WTC11 (cell line): ENCODE measurements around the gene SLC34A1. TPM values are rescaled to one million over a fixed set of nuclear protein-coding genes. Genes with fewer than 3 reads are reported as not detected.
A peak's percentile ranks its signal among the peaks of the same experiment; 100 is the strongest.

Experiments used
- AFF4 ChIP-seq: sonication (generic); formaldehyde crosslinking; IDR thresholded peaks from 2 replicates; pipeline ENCODE4 v1.8.1; 2023; ENCODE audit warnings: mild to moderate bottlenecking, missing genetic modification reagents, borderline replicate concordance
- CREB1 ChIP-seq: sonication (generic); formaldehyde crosslinking; IDR thresholded peaks from 2 replicates; pipeline ENCODE4 v1.8.0; 2023; ENCODE audit warnings: mild to moderate bottlenecking, missing genetic modification reagents
- ELF4 ChIP-seq: sonication (generic); formaldehyde crosslinking; IDR thresholded peaks from 2 replicates; pipeline ENCODE4 v1.8.1; 2022; ENCODE audit warnings: low read depth, mild to moderate bottlenecking, moderate library complexity, missing genetic modification reagents
- ESRRA ChIP-seq: sonication (generic); formaldehyde crosslinking; IDR thresholded peaks from 2 replicates; pipeline ENCODE4 v1.8.1; 2022; ENCODE audit warnings: mild to moderate bottlenecking, missing genetic modification reagents, borderline replicate concordance
- KAT7 ChIP-seq: sonication (generic); formaldehyde crosslinking; IDR thresholded peaks from 2 replicates; pipeline ENCODE4 v1.8.1; 2023; ENCODE audit warnings: missing genetic modification reagents, mild to moderate bottlenecking, borderline replicate concordance
- MAX ChIP-seq: sonication (generic); formaldehyde crosslinking; IDR thresholded peaks from 2 replicates; pipeline ENCODE4 v1.8.0; 2022; ENCODE audit warnings: mild to moderate bottlenecking, missing genetic modification reagents
- NFE2L1 ChIP-seq: sonication (generic); formaldehyde crosslinking; IDR thresholded peaks from 2 replicates; pipeline ENCODE4 v1.8.1; 2023; ENCODE audit warnings: missing genetic modification reagents
- PRDM15 ChIP-seq: sonication (generic); formaldehyde crosslinking; IDR thresholded peaks from 2 replicates; pipeline ENCODE4 v1.8.0; 2022; ENCODE audit warnings: missing genetic modification reagents
- RORB ChIP-seq: fragments of 250-450 bp; sonication (Bioruptor Pico); IDR thresholded peaks from 2 replicates; pipeline ENCODE4 v1.9.0; 2021; ENCODE audit warnings: mild to moderate bottlenecking
- TEAD4 ChIP-seq: sonication (generic); formaldehyde crosslinking; IDR thresholded peaks from 2 replicates; pipeline ENCODE4 v1.8.0; 2022; ENCODE audit warnings: mild to moderate bottlenecking, missing genetic modification reagents
- ZNF138 ChIP-seq: sonication (generic); formaldehyde crosslinking; conservative IDR thresholded peaks from 2 replicates; pipeline ENCODE4 v1.8.1; 2022; ENCODE audit warnings: mild to moderate bottlenecking, moderate library complexity, missing genetic modification reagents
- ZNF219 ChIP-seq: sonication (generic); formaldehyde crosslinking; IDR thresholded peaks from 2 replicates; pipeline ENCODE4 v1.8.0; 2023; ENCODE audit warnings: missing genetic modification reagents, mild to moderate bottlenecking, borderline replicate concordance
- ZNF416 ChIP-seq: fragments of 250-450 bp; sonication (Bioruptor Pico); IDR thresholded peaks from 2 replicates; pipeline ENCODE4 v1.9.0; 2021; ENCODE audit warnings: mild to moderate bottlenecking, inconsistent platforms
- ZNF425 ChIP-seq: fragments of 250-450 bp; sonication (Bioruptor Pico); conservative IDR thresholded peaks from 2 replicates; pipeline ENCODE4 v1.9.0; 2021; ENCODE audit warnings: mild to moderate bottlenecking
- ZNF671 ChIP-seq: fragments of 250-450 bp; sonication (Bioruptor Pico); IDR thresholded peaks from 2 replicates; pipeline ENCODE4 v1.8.0; 2021; ENCODE audit warnings: mild to moderate bottlenecking
- total RNA-seq: library from RNA; stranded (reverse); gene quantifications from 3 replicates; pipeline ENCODE4 v1.2.3, GENCODE V29; 2021
- TF ChIP-seq, protein P1 (sequence below): fragments of 250-450 bp; sonication (Bioruptor Pico); IDR thresholded peaks from 2 replicates; pipeline ENCODE4 v1.9.0; 2021; ENCODE audit warnings: moderate library complexity, mild to moderate bottlenecking, inconsistent platforms, borderline replicate concordance
- TF ChIP-seq, protein P2 (sequence below): sonication (generic); formaldehyde crosslinking; conservative IDR thresholded peaks from 2 replicates; pipeline ENCODE4 v1.8.1; 2022; ENCODE audit warnings: mild to moderate bottlenecking, missing genetic modification reagents
- TF ChIP-seq, protein P3 (sequence below): sonication (generic); formaldehyde crosslinking; IDR thresholded peaks from 2 replicates; pipeline ENCODE4 v1.8.1; 2022; ENCODE audit warnings: low read depth, missing genetic modification reagents, borderline replicate concordance
- TF ChIP-seq, protein P4 (sequence below): sonication (generic); formaldehyde crosslinking; IDR thresholded peaks from 2 replicates; pipeline ENCODE4 v1.8.1; 2022; ENCODE audit warnings: low read depth, mild to moderate bottlenecking, moderate library complexity, missing genetic modification reagents, borderline replicate concordance
- TF ChIP-seq, protein P5 (sequence below): sonication (generic); formaldehyde crosslinking; IDR thresholded peaks from 2 replicates; pipeline ENCODE4 v1.8.0; 2022; ENCODE audit warnings: mild to moderate bottlenecking, missing genetic modification reagents
- TF ChIP-seq, protein P6 (sequence below): sonication (generic); formaldehyde crosslinking; IDR thresholded peaks from 2 replicates; pipeline ENCODE4 v1.8.1; 2023; ENCODE audit warnings: mild to moderate bottlenecking, missing genetic modification reagents

The SLC34A1 gene
- total RNA-seq, 1 experiment from 2014 or later = not detected

DNA sequence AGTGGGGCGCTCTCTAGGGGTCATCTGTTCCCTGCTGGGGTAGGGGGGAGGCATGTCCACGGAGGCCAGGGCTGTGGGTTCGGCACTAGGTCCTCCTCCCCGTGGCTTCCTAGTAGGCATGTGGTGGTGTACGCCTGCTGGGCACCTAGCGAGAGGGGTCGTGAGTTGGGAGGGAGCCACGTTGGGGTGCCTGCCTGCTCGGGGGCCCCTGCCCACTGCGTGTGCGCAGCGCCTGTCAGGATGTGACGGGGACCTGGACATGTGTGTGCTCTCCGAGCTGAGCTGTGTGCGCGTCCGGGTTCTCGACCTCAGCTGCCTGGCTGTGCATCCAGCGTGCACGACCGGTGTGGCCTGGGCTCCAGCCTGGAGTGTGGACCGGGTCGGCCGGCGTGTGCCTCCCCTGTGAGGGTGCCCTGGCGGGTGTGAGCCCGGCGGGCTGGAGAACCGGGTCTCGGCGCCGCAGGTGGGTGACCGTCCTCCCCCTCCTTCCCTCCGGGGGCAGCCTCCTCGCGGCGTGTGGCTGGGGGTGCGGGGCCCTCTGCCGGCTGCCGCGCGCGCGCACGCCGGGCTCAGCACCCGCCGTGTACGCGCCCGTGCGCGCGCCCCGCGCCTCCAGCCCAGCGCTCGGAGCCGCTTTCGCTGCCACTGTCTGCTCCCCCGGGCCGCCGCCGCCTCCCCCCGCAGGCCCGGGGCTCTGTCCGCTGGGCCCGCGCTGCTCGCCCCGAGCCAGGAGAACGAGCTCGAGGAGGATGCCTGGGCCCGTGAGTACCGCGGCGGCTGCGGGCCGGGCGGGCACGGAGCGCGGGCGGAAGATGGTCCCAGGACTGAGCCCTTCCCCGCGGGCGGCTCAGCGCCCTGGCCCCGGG, 62.2 kb downstream of the SLC34A1 start, which contains the start of gene PRR7 (continued):
- TF ChIP-seq ZNF671 (CRISPR knock-in tag) (no peak; the same call in 1 of the 2 replicates), PRDM15 (CRISPR knock-in tag) (no peak), ZNF416 (CRISPR knock-in tag) (0 out of 2 replicates have a peak, but pooled peaks have one; percentile 12), ELF4 (CRISPR knock-in tag) (no peak), MAX (CRISPR knock-in tag) (peak; percentile 57), AFF4 (no peak), NFE2L1 (CRISPR knock-in tag) (no peak), KAT7 (CRISPR knock-in tag) (no peak), ESRRA (CRISPR knock-in tag) (no peak), ZNF138 (CRISPR knock-in tag) (no peak), TEAD4 (no peak), ZNF219 (CRISPR knock-in tag) (no peak), CREB1 (CRISPR knock-in tag) (no peak; the same call in 1 of the 2 replicates), ZNF425 (0 out of 2 replicates have a peak, but pooled peaks have one; percentile 49), RORB (CRISPR knock-in tag) (no peak)
- TF ChIP-seq, protein P1, sequence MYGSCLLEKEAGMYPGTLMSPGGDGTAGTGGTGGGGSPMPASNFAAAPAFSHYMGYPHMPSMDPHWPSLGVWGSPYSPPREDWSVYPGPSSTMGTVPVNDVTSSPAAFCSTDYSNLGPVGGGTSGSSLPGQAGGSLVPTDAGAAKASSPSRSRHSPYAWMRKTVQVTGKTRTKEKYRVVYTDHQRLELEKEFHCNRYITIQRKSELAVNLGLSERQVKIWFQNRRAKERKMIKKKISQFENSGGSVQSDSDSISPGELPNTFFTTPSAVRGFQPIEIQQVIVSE (CRISPR knock-in tag) = no peak
- TF ChIP-seq, protein P2, sequence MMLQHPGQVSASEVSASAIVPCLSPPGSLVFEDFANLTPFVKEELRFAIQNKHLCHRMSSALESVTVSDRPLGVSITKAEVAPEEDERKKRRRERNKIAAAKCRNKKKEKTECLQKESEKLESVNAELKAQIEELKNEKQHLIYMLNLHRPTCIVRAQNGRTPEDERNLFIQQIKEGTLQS = no peak
- TF ChIP-seq, protein P3, sequence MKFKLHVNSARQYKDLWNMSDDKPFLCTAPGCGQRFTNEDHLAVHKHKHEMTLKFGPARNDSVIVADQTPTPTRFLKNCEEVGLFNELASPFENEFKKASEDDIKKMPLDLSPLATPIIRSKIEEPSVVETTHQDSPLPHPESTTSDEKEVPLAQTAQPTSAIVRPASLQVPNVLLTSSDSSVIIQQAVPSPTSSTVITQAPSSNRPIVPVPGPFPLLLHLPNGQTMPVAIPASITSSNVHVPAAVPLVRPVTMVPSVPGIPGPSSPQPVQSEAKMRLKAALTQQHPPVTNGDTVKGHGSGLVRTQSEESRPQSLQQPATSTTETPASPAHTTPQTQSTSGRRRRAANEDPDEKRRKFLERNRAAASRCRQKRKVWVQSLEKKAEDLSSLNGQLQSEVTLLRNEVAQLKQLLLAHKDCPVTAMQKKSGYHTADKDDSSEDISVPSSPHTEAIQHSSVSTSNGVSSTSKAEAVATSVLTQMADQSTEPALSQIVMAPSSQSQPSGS (CRISPR knock-in tag) = no peak
- TF ChIP-seq, protein P4, sequence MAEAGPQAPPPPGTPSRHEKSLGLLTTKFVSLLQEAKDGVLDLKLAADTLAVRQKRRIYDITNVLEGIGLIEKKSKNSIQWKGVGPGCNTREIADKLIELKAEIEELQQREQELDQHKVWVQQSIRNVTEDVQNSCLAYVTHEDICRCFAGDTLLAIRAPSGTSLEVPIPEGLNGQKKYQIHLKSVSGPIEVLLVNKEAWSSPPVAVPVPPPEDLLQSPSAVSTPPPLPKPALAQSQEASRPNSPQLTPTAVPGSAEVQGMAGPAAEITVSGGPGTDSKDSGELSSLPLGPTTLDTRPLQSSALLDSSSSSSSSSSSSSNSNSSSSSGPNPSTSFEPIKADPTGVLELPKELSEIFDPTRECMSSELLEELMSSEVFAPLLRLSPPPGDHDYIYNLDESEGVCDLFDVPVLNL (CRISPR knock-in tag) = no peak
- TF ChIP-seq, protein P5, sequence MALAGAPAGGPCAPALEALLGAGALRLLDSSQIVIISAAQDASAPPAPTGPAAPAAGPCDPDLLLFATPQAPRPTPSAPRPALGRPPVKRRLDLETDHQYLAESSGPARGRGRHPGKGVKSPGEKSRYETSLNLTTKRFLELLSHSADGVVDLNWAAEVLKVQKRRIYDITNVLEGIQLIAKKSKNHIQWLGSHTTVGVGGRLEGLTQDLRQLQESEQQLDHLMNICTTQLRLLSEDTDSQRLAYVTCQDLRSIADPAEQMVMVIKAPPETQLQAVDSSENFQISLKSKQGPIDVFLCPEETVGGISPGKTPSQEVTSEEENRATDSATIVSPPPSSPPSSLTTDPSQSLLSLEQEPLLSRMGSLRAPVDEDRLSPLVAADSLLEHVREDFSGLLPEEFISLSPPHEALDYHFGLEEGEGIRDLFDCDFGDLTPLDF (CRISPR knock-in tag) = no peak
- TF ChIP-seq, protein P6, sequence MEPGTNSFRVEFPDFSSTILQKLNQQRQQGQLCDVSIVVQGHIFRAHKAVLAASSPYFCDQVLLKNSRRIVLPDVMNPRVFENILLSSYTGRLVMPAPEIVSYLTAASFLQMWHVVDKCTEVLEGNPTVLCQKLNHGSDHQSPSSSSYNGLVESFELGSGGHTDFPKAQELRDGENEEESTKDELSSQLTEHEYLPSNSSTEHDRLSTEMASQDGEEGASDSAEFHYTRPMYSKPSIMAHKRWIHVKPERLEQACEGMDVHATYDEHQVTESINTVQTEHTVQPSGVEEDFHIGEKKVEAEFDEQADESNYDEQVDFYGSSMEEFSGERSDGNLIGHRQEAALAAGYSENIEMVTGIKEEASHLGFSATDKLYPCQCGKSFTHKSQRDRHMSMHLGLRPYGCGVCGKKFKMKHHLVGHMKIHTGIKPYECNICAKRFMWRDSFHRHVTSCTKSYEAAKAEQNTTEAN = no peak
